Measurements from ENCODE around the gene ITFG1. TPM values are rescaled to one million over a fixed set of nuclear protein-coding genes. Genes with fewer than 3 reads are reported as not detected.
"Not testable (repeated sequence)": the region's sequence is repeated elsewhere in the genome, so short reads cannot be mapped to it uniquely, and the experiment has no call there.

Gene ITFG1
- total and polyA plus RNA-seq, 5 donors: 51.7 to 72.6 (median 63.4) TPM

DNA sequence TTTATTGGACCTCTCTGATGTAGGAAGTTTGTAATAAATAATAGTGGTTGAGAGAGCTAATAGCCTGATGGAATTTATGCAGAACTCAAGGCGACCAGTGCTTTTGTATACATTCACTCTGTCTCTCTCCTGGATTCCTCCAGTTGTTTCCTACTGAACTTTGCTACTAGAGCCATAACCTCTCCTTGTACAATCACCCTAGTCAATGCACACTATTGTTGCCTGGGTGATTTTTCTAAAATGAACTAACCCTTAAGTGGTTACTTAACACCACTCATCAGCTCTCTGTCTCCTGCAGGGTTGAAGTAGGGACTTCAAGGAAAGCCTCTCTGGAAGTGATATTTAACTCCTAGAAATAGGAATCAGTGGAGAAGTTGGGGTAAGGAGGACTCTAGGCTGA lies 9.9 kb upstream of the ITFG1 start:
- peaks cover 5% of the 10 kb centered on the region for H3K4me1 ChIP-seq (ENCODE audit: control insufficient read depth, insufficient read depth, low read length)
- intact Hi-C loops (cut with DNase I): no loop called here
- DNase-seq: no peak

DNA sequence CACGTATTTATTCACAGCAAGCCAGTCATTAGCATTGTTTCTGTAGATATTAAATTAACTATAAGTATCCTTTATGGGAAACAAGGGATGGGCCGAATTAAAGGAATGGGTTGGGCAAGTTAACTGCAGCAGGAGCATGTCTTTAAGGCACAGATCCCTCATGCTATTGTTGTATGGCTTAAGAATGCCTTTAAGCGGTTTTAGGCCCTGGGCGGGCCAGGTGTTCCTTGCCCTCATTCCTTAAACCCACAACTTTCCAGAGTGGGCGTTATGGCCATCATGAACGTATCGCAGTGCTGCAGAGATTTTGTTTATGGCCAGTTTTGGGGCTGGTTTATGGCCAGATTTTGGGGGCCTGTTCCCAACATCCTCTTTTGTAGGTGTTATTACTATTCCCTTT lies 9.3 kb upstream of the ITFG1 start:
- no peak overlapping the region for H3K27ac ChIP-seq (ENCODE audit: low read length)
- no peaks in the 10 kb centered on the region for H3K27me3 ChIP-seq (ENCODE audit: control insufficient read depth, insufficient read depth)
- DNase-seq (no peak), ATAC-seq (no peak)
- intact Hi-C loops (cut with DNase I): no loop called here
- 97% methylated on average over 7 of the region's 7 CpGs for WGBS
- H3K4me3 ChIP-seq (ENCODE audit: low read length): no peak overlapping the region
- H3K4me1 ChIP-seq (ENCODE audit: control insufficient read depth, insufficient read depth, low read length): peaks cover 5% of the 10 kb centered on the region
- H3K9me3 ChIP-seq (ENCODE audit: control insufficient read depth, low read length): no peaks in the 10 kb centered on the region

More for the DNA sequence above, 9.9 kb upstream of the ITFG1 start:
- Histone ChIP-seq H3K4me3 (ENCODE audit: low read length) (no peak overlapping the region), H3K27ac (ENCODE audit: low read length) (no peak overlapping the region), H3K27me3 (ENCODE audit: control insufficient read depth, insufficient read depth) (no peaks in the 10 kb centered on the region), H3K9me3 (ENCODE audit: control insufficient read depth, low read length) (no peaks in the 10 kb centered on the region)
- no peak for ATAC-seq
- 98% methylated on average over 1 of the region's 1 CpG for WGBS

DNA sequence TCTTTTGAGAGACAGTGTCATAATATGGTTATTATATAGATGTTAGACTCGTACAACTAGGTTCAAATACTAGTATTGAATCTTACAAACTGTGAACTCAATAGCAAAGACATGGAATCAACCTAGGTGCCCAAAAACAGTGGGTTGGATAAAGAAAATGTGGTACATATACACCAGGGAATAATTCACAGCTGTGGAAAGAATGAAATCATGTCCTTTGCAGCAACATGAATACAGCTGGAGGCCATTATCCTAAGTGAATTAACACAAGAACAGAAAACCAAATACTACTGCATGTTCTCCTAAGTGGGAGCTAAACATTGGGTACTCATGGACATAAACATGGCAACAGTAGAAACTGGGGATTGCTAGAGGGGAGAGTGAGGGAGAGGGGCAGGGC lies 8.4 kb upstream of the ITFG1 start:
- intact Hi-C loops (cut with DNase I): no loop called here
- no peak for ATAC-seq
- no peak for DNase-seq
- Histone ChIP-seq H3K27me3 (ENCODE audit: control insufficient read depth, insufficient read depth) (no peaks in the 10 kb centered on the region), H3K27ac (ENCODE audit: low read length) (no peak overlapping the region), H3K4me1 (ENCODE audit: control insufficient read depth, insufficient read depth, low read length) (peaks cover 8% of the 10 kb centered on the region), H3K9me3 (ENCODE audit: control insufficient read depth, low read length) (no peaks in the 10 kb centered on the region), H3K4me3 (ENCODE audit: low read length) (no peak overlapping the region)
- 100% methylated on average over 1 of the region's 1 CpG for WGBS

DNA sequence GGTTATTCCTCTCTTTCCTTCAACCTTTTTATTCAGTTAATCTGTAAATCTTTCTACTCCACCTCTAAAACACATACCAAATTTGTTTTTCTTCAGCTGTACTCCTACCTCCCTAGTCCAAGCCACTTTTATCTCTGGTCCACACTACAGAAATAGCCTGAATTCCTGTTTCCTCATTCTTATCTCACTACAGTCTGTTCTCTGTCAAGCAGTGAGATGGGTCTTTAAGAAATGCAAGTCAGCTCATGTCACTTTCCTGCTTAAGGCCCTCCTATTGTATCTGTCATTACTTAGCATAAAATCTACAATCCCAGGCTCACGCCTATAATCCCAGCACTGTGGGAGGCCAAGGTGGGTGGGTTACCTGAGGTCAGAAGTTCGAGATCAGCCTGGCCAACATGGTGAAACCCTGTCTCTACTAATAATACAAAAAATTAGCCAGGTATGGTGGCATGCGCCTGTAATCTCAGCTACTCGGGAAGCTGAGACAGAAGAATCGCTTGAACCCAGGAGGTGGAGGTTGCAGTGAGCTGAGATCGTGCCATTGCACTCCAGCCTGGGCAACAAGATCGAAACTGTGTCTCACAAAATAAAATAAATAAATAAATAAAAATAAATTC lies 7.3 kb upstream of the ITFG1 start:
- H3K27me3 ChIP-seq (ENCODE audit: control insufficient read depth, insufficient read depth); DNase-seq; H3K4me3 ChIP-seq (ENCODE audit: low read length); intact Hi-C loops (cut with DNase I); H3K9me3 ChIP-seq (ENCODE audit: control insufficient read depth, low read length); H3K4me1 ChIP-seq (ENCODE audit: control insufficient read depth, insufficient read depth, low read length); H3K27ac ChIP-seq (ENCODE audit: low read length): not testable (repeated sequence)
- peak; percentile 74 to 94 for ATAC-seq
- WGBS: 78% methylated on average over 7 of the region's 7 CpGs

DNA sequence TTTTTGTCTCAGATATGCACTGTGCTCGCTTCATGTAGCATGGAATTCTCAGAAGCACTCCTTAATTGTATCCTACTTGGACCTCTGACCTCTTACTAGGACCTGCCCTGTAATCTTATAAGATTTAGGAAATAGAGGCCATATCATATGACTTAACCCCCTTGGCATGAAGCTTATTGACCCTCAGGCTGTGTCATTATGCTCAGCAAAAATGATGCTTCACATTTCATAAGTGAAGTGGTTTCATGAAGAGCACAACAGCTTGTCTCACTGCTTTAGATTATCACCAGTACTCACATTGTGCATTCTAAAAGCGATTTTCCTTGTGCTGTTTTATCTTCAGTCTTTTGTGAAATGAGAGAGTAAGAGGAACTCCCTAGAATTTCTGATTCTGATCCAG lies 6.6 kb upstream of the ITFG1 start:
- Histone ChIP-seq H3K27me3 (ENCODE audit: control insufficient read depth, insufficient read depth) (no peaks in the 10 kb centered on the region), H3K27ac (ENCODE audit: low read length) (no peak overlapping the region), H3K4me1 (ENCODE audit: control insufficient read depth, insufficient read depth, low read length) (peaks cover 8% of the 10 kb centered on the region), H3K4me3 (ENCODE audit: low read length) (no peak overlapping the region), H3K9me3 (ENCODE audit: control insufficient read depth, low read length) (no peaks in the 10 kb centered on the region)
- 59% methylated on average over 2 of the region's 2 CpGs for WGBS
- no peak for DNase-seq
- intact Hi-C loops (cut with DNase I): no loop called here
- no peak for ATAC-seq

DNA sequence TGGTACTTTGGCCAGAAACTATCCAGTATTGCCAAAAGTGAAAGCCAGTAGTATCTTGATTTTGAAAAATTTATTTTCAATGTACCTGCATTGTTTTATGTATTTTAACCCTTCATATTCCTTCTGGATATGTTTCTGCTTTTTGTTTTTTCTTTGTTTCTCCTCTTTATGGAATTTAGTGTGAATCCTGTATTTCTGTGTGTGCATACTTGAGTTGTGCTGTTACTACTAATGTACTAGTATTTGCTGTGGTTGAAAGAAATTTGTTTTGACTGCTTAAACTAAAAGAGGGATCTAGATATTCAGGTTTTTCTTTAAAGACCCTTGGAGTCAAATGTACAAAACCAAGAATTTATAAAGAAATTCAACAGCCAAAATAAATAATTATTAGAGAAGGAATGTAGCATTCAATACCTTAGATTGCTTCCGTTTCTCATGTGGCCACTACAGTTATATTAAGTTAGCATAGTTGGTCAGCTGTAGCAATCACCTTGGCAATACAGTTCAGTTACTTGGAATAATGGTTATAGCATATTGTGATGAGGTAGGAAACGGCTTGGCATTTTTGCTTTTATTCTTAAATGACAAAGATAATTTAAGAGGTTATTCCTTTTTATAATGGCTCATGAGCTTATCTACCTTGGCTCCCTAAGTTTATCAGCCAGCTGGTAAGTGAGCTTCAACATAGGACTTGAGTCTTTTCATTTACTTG lies 5.2 kb upstream of the ITFG1 start:
- no peak overlapping the region for H3K27ac ChIP-seq (ENCODE audit: low read length)
- intact Hi-C loops (cut with DNase I): no loop called here
- ATAC-seq: no peak
- peaks cover 6% of the 10 kb centered on the region for H3K4me1 ChIP-seq (ENCODE audit: control insufficient read depth, insufficient read depth, low read length)
- no peaks in the 10 kb centered on the region for H3K27me3 ChIP-seq (ENCODE audit: control insufficient read depth, insufficient read depth)
- H3K9me3 ChIP-seq (ENCODE audit: control insufficient read depth, low read length): no peaks in the 10 kb centered on the region
- DNase-seq: no peak
- WGBS: 65% methylated on average over 2 of the region's 2 CpGs
- H3K4me3 ChIP-seq (ENCODE audit: low read length): no peak overlapping the region

DNA sequence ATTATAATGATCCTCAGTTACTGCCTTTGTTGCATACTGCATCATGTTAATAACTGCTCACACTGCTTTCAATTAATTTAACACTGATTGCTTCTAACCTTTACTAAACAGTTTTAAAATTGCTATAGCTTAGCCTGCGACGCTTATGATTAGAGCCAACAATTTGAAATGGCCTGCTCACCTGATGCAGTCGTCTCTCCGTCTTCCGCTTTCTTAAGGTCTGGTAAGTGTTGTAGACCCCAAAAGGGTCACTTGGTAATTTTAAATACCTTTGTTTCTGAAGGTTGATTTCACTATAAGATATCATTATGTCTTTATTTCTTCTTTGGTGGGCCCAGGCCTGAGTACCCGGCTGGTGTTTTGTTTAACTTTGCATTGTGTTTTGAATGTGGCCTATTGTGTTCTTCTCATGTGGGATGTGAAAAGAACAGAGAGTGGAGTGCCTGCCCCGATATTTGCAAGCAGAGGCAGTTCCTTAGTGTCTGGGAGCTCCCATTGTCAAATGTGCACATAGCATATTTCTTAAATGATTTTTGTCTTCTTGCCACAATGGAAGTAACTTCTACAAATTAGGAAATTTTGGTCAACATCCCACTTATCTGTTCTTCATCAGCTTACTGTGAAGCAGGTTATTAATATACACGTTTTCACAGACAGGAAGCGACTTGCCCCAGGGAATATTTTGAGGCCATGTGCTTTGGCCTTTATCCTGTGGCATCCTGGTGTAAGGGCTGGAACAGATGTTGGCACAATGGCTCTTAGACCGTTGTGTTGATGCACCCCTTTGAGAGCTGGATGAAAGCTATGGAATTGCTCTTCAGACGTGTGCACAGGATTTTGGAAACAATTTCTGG lies 3.1 kb upstream of the ITFG1 start:
- H3K27me3 ChIP-seq (ENCODE audit: control insufficient read depth, insufficient read depth): no peaks in the 10 kb centered on the region
- H3K4me3 ChIP-seq (ENCODE audit: low read length): no peak overlapping the region
- intact Hi-C loops (cut with DNase I): loop anchor here in 1 of 4 donors (5.0 kb wide), 1 partner anchor 33 kb away; no protein-coding TSS in a partner anchor
- DNase-seq (no peak), ATAC-seq (no peak)
- no peak overlapping the region for H3K27ac ChIP-seq (ENCODE audit: low read length)
- 68% methylated on average over 11 of the region's 11 CpGs for WGBS
- no peaks in the 10 kb centered on the region for H3K9me3 ChIP-seq (ENCODE audit: control insufficient read depth, low read length)
- peaks cover 7% of the 10 kb centered on the region for H3K4me1 ChIP-seq (ENCODE audit: control insufficient read depth, insufficient read depth, low read length)

DNA sequence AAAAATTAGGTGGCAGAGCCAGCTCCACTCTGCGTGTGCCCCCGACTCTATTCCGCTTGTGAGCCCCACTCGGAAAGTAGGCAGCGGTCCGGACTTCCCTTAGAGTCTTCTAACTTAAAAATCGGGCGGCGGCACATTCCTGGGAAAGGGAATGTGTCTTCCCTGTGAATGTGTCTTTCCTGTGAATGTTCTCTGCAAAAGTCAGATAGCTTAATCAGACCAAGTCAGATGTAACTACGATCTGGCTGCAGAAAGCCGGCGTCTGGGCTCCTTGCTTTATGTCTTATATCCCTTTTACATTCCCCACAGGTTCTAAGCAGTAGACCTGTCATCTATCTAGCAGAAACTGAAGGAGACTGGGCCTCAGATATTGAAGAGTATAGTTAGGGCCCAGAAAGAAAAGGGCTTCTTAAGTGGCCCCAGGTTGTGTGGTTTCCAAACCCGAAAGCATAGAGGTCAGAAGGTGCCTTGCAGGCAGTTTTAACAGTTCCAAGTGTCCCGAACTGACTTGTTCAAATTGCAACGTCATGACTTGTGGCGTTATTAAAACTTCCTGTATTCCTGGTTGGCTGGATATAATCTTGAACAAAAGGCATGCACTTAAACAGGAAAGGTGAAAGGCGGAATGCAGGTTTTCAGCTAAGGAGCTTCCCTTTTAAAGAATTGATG lies 869 bp upstream of the ITFG1 start:
- no peak for DNase-seq
- H3K27ac ChIP-seq (ENCODE audit: low read length): peak overlapping the region; percentile 98
- ATAC-seq: peak; percentile 47 to 60
- 2% methylated on average over 17 of the region's 17 CpGs for WGBS
- H3K4me1 ChIP-seq (ENCODE audit: control insufficient read depth, insufficient read depth, low read length): peaks cover 5% of the 10 kb centered on the region
- intact Hi-C loops (cut with DNase I): loop anchor here in 1 of 4 donors (5.0 kb wide), 1 partner anchor 36 kb away; no protein-coding TSS in a partner anchor
- H3K4me3 ChIP-seq (ENCODE audit: low read length): peak overlapping the region; percentile 95
- H3K9me3 ChIP-seq (ENCODE audit: control insufficient read depth, low read length): no peaks in the 10 kb centered on the region
- no peaks in the 10 kb centered on the region for H3K27me3 ChIP-seq (ENCODE audit: control insufficient read depth, insufficient read depth)

DNA sequence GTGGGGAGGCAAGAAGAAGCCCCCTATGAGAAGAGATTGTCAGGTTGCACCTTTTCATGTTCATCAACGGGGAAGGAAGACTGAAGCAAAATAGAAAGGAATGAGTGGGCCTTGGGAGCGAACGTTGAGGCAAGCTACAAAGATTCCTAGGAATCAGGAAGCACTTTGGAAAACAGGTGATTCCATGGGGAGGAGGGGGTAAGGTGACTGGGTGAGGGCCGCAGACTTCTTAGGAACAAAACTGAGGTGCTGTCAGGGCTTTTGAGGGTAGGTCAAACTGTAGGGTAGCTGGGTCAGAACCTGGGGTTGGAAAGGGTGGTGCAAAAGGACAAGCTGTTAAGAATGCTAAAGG lies 528 bp downstream of the ITFG1 start:
- Histone ChIP-seq H3K27ac (ENCODE audit: low read length) (peak overlapping the region; percentile 98), H3K4me3 (ENCODE audit: low read length) (peak overlapping the region; percentile 95), H3K4me1 (ENCODE audit: control insufficient read depth, insufficient read depth, low read length) (peaks cover 5% of the 10 kb centered on the region), H3K27me3 (ENCODE audit: control insufficient read depth, insufficient read depth) (no peaks in the 10 kb centered on the region), H3K9me3 (ENCODE audit: control insufficient read depth, low read length) (no peaks in the 10 kb centered on the region)
- no peak for DNase-seq
- ATAC-seq: no peak
- intact Hi-C loops (cut with DNase I): loop anchor here in 1 of 4 donors (5.0 kb wide), 1 partner anchor 37 kb away; no protein-coding TSS in a partner anchor
- WGBS: 4% methylated on average over 4 of the region's 4 CpGs

DNA sequence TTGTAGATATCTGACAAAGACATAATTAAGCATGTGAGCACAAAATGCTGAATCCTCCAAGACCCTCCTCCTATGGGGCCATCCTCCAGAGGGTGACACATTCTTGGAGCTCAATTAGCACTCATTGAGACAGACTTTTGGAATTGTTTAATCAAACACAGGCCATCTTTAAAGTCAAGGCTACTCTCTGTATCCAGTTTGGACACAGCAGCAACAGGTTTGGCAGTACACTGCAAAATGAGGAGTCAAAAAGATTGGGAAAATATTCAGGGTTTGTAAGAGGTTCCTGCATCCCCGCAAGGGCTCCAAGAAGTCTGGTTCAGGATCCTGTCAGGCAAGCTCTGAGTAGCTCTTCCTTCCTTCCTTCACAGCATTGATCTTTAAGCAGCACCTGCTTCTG lies 1.3 kb downstream of the ITFG1 start:
- Histone ChIP-seq H3K4me1 (ENCODE audit: control insufficient read depth, insufficient read depth, low read length) (peaks cover 5% of the 10 kb centered on the region), H3K27me3 (ENCODE audit: control insufficient read depth, insufficient read depth) (no peaks in the 10 kb centered on the region), H3K9me3 (ENCODE audit: control insufficient read depth, low read length) (no peaks in the 10 kb centered on the region), H3K4me3 (ENCODE audit: low read length) (no peak overlapping the region), H3K27ac (ENCODE audit: low read length) (no peak overlapping the region)
- intact Hi-C loops (cut with DNase I): loop anchor here in 1 of 4 donors (5.0 kb wide), 1 partner anchor 38 kb away; no protein-coding TSS in a partner anchor
- 75% methylated on average over 1 of the region's 1 CpG for WGBS
- ATAC-seq: no peak
- no peak for DNase-seq
